PFSK-1 (cell line): ENCODE results near the gene ZNF202.

Experiments
- FOXP2 ChIP-seq: optimal IDR thresholded peaks from 2 replicates; pipeline ENCODE3; 2011; ENCODE audit warnings: borderline replicate concordance, control low read depth, inconsistent platforms; ENCODE audit not compliant: insufficient read depth; ENCODE audit errors: extremely low read length, extremely low read depth
- POLR2AphosphoS5 ChIP-seq: IDR thresholded peaks from 2 replicates; pipeline ENCODE4 v1.6.1; 2012; ENCODE audit warnings: low read depth, mild to moderate bottlenecking, control low read depth, low read length, moderate library complexity
- SIN3A ChIP-seq: IDR thresholded peaks from 2 replicates; pipeline ENCODE4 v1.6.1; 2012; ENCODE audit warnings: mild to moderate bottlenecking, low read length, moderate library complexity, borderline replicate concordance; ENCODE audit not compliant: insufficient read depth
- TAF1 ChIP-seq: IDR thresholded peaks from 2 replicates; pipeline ENCODE4 v1.6.1; 2012; ENCODE audit warnings: low read length, control low read depth, borderline replicate concordance; ENCODE audit not compliant: insufficient read depth
- TF ChIP-seq, protein P1 (sequence below), 2 experiments: IDR thresholded peaks; 2 replicates each; pipeline versions ENCODE4 v1.6.1 to v1.8.0; 2011 to 2012; ENCODE audit warnings: low read depth in 2 of 2, low read length in 2 of 2, control low read depth in 1 of 2, inconsistent platforms in 1 of 2, mild to moderate bottlenecking in 1 of 2, moderate library complexity in 1 of 2; ENCODE audit not compliant: insufficient read depth in 1 of 2

DNA sequence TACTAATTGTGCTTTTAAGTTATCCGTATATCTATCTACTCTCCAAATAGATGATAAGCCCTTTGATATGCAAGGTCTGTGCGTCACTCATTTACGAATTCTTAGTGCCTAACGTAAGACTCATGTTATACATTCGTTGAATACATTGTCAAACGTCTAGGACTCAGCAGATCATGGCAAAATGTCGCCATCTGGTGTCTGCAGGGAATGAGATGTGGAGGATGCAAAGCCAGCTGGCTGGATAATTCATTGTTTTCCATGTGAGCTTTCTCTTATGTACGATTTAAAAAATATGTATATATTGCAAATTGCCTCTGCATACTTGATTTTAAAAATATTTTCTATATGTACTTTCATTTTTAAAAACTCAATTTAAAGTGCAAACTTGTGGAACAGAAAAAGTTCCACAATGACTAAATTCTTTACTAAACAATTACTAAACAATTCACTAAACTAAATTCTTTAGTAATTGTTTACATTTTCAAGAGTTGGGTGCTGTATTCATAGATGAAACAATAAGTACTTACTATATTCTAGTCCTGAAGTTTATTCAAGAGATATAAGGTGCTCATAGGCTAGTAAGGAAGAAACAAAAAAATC is 33.8 kb downstream of the ZNF202 start:
- no peak for TF ChIP-seq TAF1
- TF ChIP-seq SIN3A: no peak
- TF ChIP-seq POLR2AphosphoS5: no peak
- TF ChIP-seq, protein P1, sequence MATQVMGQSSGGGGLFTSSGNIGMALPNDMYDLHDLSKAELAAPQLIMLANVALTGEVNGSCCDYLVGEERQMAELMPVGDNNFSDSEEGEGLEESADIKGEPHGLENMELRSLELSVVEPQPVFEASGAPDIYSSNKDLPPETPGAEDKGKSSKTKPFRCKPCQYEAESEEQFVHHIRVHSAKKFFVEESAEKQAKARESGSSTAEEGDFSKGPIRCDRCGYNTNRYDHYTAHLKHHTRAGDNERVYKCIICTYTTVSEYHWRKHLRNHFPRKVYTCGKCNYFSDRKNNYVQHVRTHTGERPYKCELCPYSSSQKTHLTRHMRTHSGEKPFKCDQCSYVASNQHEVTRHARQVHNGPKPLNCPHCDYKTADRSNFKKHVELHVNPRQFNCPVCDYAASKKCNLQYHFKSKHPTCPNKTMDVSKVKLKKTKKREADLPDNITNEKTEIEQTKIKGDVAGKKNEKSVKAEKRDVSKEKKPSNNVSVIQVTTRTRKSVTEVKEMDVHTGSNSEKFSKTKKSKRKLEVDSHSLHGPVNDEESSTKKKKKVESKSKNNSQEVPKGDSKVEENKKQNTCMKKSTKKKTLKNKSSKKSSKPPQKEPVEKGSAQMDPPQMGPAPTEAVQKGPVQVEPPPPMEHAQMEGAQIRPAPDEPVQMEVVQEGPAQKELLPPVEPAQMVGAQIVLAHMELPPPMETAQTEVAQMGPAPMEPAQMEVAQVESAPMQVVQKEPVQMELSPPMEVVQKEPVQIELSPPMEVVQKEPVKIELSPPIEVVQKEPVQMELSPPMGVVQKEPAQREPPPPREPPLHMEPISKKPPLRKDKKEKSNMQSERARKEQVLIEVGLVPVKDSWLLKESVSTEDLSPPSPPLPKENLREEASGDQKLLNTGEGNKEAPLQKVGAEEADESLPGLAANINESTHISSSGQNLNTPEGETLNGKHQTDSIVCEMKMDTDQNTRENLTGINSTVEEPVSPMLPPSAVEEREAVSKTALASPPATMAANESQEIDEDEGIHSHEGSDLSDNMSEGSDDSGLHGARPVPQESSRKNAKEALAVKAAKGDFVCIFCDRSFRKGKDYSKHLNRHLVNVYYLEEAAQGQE (IDR thresholded peaks at IDR 0.05; ENCODE audit: insufficient read depth in 1 of 2, low read depth in 2 of 2, low read length in 2 of 2): no peak
- no peak for TF ChIP-seq FOXP2
